PC-9 (cell line): Measurements from ENCODE around the gene CDT1. TPM values are rescaled to one million over a fixed set of nuclear protein-coding genes. Genes with fewer than 3 reads are reported as not detected.

Experiments
- BruUV-seq: library from RNA; stranded (reverse); fragments of 400-500 nt; replicated peaks from 2 replicates; lab custom pipeline; 2021; lab: Mats Ljungman, UMichigan
- CTCF ChIA-PET: fragments of 300-600 bp; sonication (Branson Sonifier 250); formaldehyde crosslinking; loops from one replicate; lab custom pipeline; 2022; ENCODE audit warnings: antibody characterized with exemption; lab: Charles Lee
- POLR2A ChIA-PET: fragments of 300-600 bp; sonication (Branson Sonifier 250); formaldehyde crosslinking; loops from one replicate; lab custom pipeline; 2022; ENCODE audit warnings: antibody characterized with exemption; ENCODE audit not compliant: unreplicated experiment; lab: Charles Lee
- DNase-seq, 2 experiments: peaks; one replicate each; pipeline versions ENCODE4 v3.0.0 to v3.0.0-alpha.2; 2015 to 2022; ENCODE audit warnings: mixed read lengths in 1 of 2
- H2AFZ ChIP-seq: fragments of 200-600 bp; sonication (generic); 2 replicates; pipeline ENCODE4 v1.8.1; 2017; ENCODE audit warnings: antibody characterized with exemption
- H3F3A ChIP-seq: fragments of 200-600 bp; sonication (generic); 2 replicates; pipeline ENCODE4 v1.8.1; 2017; ENCODE audit warnings: antibody characterized with exemption, mild to moderate bottlenecking, low read depth; ENCODE audit not compliant: insufficient read depth
- H3K27ac ChIP-seq: fragments of 200-600 bp; sonication (generic); 2 replicates; pipeline ENCODE4 v1.6.1; 2016; ENCODE audit warnings: mixed run types
- H3K27me3 ChIP-seq: fragments of 200-600 bp; sonication (generic); 2 replicates; pipeline ENCODE4 v1.6.1; 2016; ENCODE audit warnings: low read depth, mixed run types; ENCODE audit not compliant: insufficient read depth
- H3K36me3 ChIP-seq: fragments of 200-600 bp; sonication (generic); 2 replicates; pipeline ENCODE4 v1.6.1; 2016; ENCODE audit warnings: low read depth, mixed run types
- H3K4me1 ChIP-seq: fragments of 200-600 bp; sonication (generic); replicated peaks from 2 replicates; pipeline ENCODE4 v1.6.1; 2016; ENCODE audit warnings: mixed run types; ENCODE audit not compliant: insufficient read depth
- H3K4me2 ChIP-seq: fragments of 200-600 bp; sonication (generic); 2 replicates; pipeline ENCODE4 v1.6.1; 2017; ENCODE audit warnings: mixed run types
- H3K4me3 ChIP-seq: fragments of 200-600 bp; sonication (generic); 2 replicates; pipeline ENCODE4 v1.6.1; 2016; ENCODE audit warnings: mixed run types
- H3K79me2 ChIP-seq: fragments of 200-600 bp; sonication (generic); 2 replicates; pipeline ENCODE4 v1.6.1; 2017; ENCODE audit warnings: low read depth, mixed run types
- H3K9me2 ChIP-seq: fragments of 200-600 bp; sonication (generic); 2 replicates; pipeline ENCODE4 v1.8.1; 2017; ENCODE audit warnings: mild to moderate bottlenecking; ENCODE audit not compliant: insufficient read depth
- H3K9me3 ChIP-seq: fragments of 200-600 bp; sonication (generic); 2 replicates; pipeline ENCODE4 v1.8.1; 2016; ENCODE audit warnings: low read depth; ENCODE audit not compliant: insufficient read depth
- H4K20me1 ChIP-seq: fragments of 200-600 bp; sonication (generic); 2 replicates; pipeline ENCODE4 v1.8.1; 2017; ENCODE audit not compliant: insufficient read depth
- EZH2 ChIP-seq: fragments of 200-600 bp; sonication (generic); IDR thresholded peaks from 2 replicates; pipeline ENCODE4 v1.8.0; 2017; ENCODE audit warnings: antibody characterized with exemption, low read depth
- intact Hi-C: fragments of 100-400 bp; cut with micrococcal nuclease; formaldehyde crosslinking; loops from one replicate; pipeline ENCODE4 v1.10.0; 2022; ENCODE audit not compliant: unreplicated experiment
- total RNA-seq: library from RNA; stranded (reverse); gene quantifications from 2 replicates; pipeline ENCODE4 v1.2.3, GENCODE V29; 2021
- TF ChIP-seq, protein P1 (sequence below): fragments of 200-600 bp; sonication (generic); conservative IDR thresholded peaks from 2 replicates; pipeline ENCODE4 v1.6.1; 2017; ENCODE audit warnings: mixed run types, antibody characterized with exemption, mild to moderate bottlenecking, moderate library complexity

The CDT1 gene
- total RNA-seq, 1 experiment from 2014 or later = 73.2 TPM

DNA sequence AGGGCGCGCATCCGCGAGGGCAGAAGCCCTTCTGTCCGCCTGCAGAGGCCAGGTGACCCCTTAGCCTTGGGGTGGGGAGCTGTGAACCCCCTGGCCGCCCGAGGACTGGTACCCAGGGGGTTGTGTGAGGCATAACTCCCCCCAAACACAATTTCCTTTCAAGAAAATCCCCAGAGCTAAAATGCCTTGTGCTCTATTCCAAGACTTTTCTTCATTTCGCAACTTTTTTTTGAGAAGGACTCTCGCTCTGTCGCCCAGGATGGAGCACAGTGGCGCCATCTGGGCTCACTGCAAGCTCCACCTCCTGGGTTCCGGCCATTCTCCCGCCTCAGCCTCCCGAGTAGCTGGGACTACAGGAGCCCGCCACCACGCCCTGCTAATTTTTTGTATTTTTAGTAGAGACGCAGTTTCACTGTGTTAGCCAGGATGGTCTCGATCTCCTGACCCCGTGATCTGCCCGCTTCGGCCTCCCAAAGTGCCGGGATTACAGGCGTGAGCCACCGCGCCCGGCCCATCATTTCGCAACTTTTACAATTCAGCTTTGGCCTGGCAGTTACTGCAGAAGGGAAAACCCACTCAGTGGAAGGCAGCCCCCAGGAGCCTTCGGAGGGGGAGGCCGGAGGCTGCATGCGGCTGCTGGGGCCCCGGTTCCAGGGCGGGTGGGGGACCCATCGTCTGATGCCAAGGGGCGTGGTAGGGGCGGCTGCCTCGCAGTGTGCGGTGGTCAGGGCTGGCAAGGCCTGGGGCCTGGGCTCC lies 9.1 kb downstream of the CDT1 start:
- CTCF ChIA-PET = interaction anchor here (0.6 to 0.7 kb wide), 2 partner anchors 270 to 354 kb away, joined by 3 to 9 read pairs; no protein-coding TSS in a partner anchor
- peak overlapping the region; percentile 81 for H2AFZ ChIP-seq
- POLR2A ChIA-PET = interaction anchor here (0.6 kb wide), 1 partner anchor 28 kb away, joined by 4 read pairs; no protein-coding TSS in a partner anchor

DNA sequence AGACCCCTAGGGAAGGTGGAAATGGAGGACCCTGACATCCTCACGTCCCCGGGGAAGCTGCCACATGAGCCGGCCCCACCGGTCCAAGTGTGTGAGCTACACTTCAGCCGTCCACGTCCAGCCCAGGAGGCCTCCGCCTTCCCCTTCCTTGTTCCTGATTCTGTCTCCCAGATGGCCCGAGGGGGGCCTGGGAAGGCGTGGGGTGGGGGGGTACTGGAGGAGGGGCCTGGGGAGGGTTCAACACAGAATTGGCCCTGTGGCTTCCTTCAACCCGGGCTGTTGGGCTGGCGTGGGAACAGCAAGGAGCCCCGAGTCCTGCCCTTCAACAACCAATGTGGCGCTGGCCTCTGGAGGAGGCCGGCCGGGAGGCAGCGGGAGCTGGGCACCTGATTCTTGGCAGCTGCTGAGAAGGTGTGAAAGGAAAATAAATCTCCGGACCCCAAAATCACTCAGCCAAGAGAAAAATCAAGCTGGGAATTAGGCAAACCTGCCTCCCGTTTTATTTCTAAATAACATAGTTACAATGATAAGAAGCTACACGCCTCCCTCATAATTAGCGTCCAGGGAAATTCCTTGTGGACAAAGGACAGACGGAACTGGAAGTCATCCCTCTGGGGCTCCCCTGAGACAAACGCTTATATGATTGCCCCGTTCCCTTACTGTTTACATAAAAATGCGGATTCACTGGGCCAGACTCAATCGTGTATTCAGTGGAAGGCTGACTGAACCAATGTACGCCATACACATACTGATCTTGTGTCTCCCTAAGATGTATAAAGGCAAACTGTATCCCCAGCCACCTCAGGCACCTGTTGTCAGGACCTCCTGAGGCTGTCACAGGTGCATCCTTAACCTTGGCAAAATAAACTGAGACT lies 9.9 kb downstream of the CDT1 start:
- ChIA-PET POLR2A (no interaction called here), CTCF (interaction anchor here (0.6 kb wide), 1 partner anchor 269 kb away, joined by 9 read pairs; no protein-coding TSS in a partner anchor)
- Histone ChIP-seq H3K4me2 (peak overlapping the region; percentile 90), H3K36me3 (peaks cover 11% of the 10 kb centered on the region; the same call in 1 of the 2 replicates), H3K4me3 (no peak overlapping the region), H3F3A (peaks cover 48% of the 10 kb centered on the region), H2AFZ (no peak overlapping the region), H3K79me2 (peaks cover 25% of the 10 kb centered on the region), H3K4me1 (peaks cover 16% of the 10 kb centered on the region; the same call in 1 of the 2 replicates), H3K9me2 (no peaks in the 10 kb centered on the region), H3K9me3 (no peaks in the 10 kb centered on the region), H4K20me1 (peaks cover 19% of the 10 kb centered on the region), H3K27ac (no peak overlapping the region), H3K27me3 (no peaks in the 10 kb centered on the region)
- BruUV-seq = no TSS peak
- intact Hi-C loops = loop anchor here (5.0 kb wide), 1 partner anchor 126 kb away; the partner anchor contains the start of gene SNAI3
- no peak for DNase-seq
- no peak for TF ChIP-seq EZH2
- TF ChIP-seq, protein P1, sequence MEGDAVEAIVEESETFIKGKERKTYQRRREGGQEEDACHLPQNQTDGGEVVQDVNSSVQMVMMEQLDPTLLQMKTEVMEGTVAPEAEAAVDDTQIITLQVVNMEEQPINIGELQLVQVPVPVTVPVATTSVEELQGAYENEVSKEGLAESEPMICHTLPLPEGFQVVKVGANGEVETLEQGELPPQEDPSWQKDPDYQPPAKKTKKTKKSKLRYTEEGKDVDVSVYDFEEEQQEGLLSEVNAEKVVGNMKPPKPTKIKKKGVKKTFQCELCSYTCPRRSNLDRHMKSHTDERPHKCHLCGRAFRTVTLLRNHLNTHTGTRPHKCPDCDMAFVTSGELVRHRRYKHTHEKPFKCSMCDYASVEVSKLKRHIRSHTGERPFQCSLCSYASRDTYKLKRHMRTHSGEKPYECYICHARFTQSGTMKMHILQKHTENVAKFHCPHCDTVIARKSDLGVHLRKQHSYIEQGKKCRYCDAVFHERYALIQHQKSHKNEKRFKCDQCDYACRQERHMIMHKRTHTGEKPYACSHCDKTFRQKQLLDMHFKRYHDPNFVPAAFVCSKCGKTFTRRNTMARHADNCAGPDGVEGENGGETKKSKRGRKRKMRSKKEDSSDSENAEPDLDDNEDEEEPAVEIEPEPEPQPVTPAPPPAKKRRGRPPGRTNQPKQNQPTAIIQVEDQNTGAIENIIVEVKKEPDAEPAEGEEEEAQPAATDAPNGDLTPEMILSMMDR = no peak

More for the DNA sequence above, 9.1 kb downstream of the CDT1 start:
- intact Hi-C loops = loop anchor here (1.0 to 5.0 kb wide), 3 partner anchors 45 to 404 kb away; partner anchors contain the start of genes SNAI3 and TRAPPC2L
- Histone ChIP-seq H3F3A (peaks cover 57% of the 10 kb centered on the region), H3K4me3 (peak overlapping the region; percentile 91), H3K79me2 (peaks cover 32% of the 10 kb centered on the region), H3K4me1 (peaks cover 16% of the 10 kb centered on the region; the same call in 1 of the 2 replicates), H3K9me3 (no peaks in the 10 kb centered on the region), H3K27ac (peak overlapping the region; percentile 48), H3K9me2 (no peaks in the 10 kb centered on the region), H3K36me3 (peaks cover 11% of the 10 kb centered on the region; the same call in 1 of the 2 replicates), H3K4me2 (peak overlapping the region; percentile 90), H3K27me3 (no peaks in the 10 kb centered on the region), H4K20me1 (peaks cover 25% of the 10 kb centered on the region)
- no TSS peak for BruUV-seq
- peak in 1 of 2 experiments; percentile 56 for DNase-seq
- TF ChIP-seq, protein P1 = peak; percentile 5; the same call in 1 of the 2 replicates
- no peak for TF ChIP-seq EZH2

DNA sequence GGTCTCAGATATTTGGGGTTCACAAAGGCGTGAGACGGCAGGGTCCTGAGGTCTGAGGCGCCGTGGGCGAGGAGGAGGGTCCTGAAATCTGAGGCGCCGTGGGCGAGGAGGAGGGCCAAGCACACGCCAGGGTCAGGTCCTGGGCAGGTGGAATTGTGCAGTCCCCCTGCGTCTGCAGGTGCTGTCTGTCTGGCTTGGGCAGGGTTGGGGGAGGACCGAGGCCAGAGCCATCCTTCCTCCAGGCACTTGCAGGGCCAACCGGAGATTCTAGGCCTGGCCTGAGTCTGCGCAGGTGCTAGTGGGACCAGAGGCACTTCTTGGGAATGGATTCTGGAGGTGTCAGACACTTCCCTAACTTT lies 10.5 kb downstream of the CDT1 start:
- H3K27me3 ChIP-seq = no peaks in the 10 kb centered on the region
- peaks cover 8% of the 10 kb centered on the region; the same call in 1 of the 2 replicates for H3K36me3 ChIP-seq
- H3K27ac ChIP-seq = no peak overlapping the region
- ChIA-PET POLR2A (no interaction called here), CTCF (no interaction called here)
- peaks cover 25% of the 10 kb centered on the region for H3K79me2 ChIP-seq
- no peak overlapping the region for H3K4me2 ChIP-seq
- no peaks in the 10 kb centered on the region for H3K9me3 ChIP-seq
- H4K20me1 ChIP-seq = peaks cover 18% of the 10 kb centered on the region
- peaks cover 42% of the 10 kb centered on the region for H3F3A ChIP-seq
- no peak for DNase-seq
- TF ChIP-seq, protein P1 = no peak
- no peak for TF ChIP-seq EZH2
- H2AFZ ChIP-seq = no peak overlapping the region
- intact Hi-C loops = loop anchor here (5.0 kb wide), 1 partner anchor 127 kb away; the partner anchor contains the start of gene SNAI3
- peaks cover 16% of the 10 kb centered on the region; the same call in 1 of the 2 replicates for H3K4me1 ChIP-seq
- H3K9me2 ChIP-seq = no peaks in the 10 kb centered on the region
- no TSS peak for BruUV-seq
- no peak overlapping the region for H3K4me3 ChIP-seq
